ENCODE data around the gene GPATCH8. TPM values are rescaled to one million over a fixed set of nuclear protein-coding genes. Genes with fewer than 3 reads are reported as not detected.
"Not testable (repeated sequence)": the region's sequence is repeated elsewhere in the genome, so short reads cannot be mapped to it uniquely, and the experiment has no call there.

GPATCH8 gene
- total and polyA plus RNA-seq, 2 experiments from 2014 or later = 34.7 to 38.7 TPM

GRCh38 chr17:44522883-44523671, 19.9 kb upstream of the GPATCH8 start:
- Histone ChIP-seq H3K4me1 (ENCODE audit: low read depth) (no peaks in the 10 kb centered on the region), H3K27me3 (no peaks in the 10 kb centered on the region), H3K4me3 (no peak overlapping the region), H3K27ac (no peak overlapping the region), H3K9me3 (ENCODE audit: low read depth) (no peaks in the 10 kb centered on the region), H3K36me3 (no peaks in the 10 kb centered on the region)
- peak; percentile 74 to 78 for DNase-seq (ENCODE audit: low read depth in 1 of 2, low spot score in 1 of 2)
- TF ChIP-seq CTCF (IDR thresholded peaks at IDR 0.05; ENCODE audit: low read depth, low read length) = peak; percentile 73

GRCh38 chr17:44518032-44518431, 14.8 kb upstream of the GPATCH8 start:
- TF ChIP-seq CTCF (IDR thresholded peaks at IDR 0.05; ENCODE audit: low read depth, low read length) = no peak
- H3K4me1 ChIP-seq (ENCODE audit: low read depth) = no peaks in the 10 kb centered on the region
- no peak overlapping the region for H3K27ac ChIP-seq
- no peaks in the 10 kb centered on the region for H3K36me3 ChIP-seq
- H3K27me3 ChIP-seq = no peaks in the 10 kb centered on the region
- no peaks in the 10 kb centered on the region for H3K9me3 ChIP-seq (ENCODE audit: low read depth)
- DNase-seq (ENCODE audit: low read depth in 1 of 2, low spot score in 1 of 2) = peak in 1 of 2 donors; percentile 47
- no peak overlapping the region for H3K4me3 ChIP-seq

GRCh38 chr17:44511241-44512134, 8.3 kb upstream of the GPATCH8 start:
- H3K27me3 ChIP-seq; H3K4me1 ChIP-seq (ENCODE audit: low read depth); H3K9me3 ChIP-seq (ENCODE audit: low read depth); H3K36me3 ChIP-seq; H3K4me3 ChIP-seq; H3K27ac ChIP-seq: not testable (repeated sequence)
- DNase-seq (ENCODE audit: low read depth in 1 of 2, low spot score in 1 of 2) = peak in 1 of 2 donors; percentile 51

GRCh38 chr17:44506939-44507604, 3.9 kb upstream of the GPATCH8 start:
- DNase-seq (ENCODE audit: low read depth in 1 of 2, low spot score in 1 of 2); H3K36me3 ChIP-seq; H3K9me3 ChIP-seq (ENCODE audit: low read depth); H3K27me3 ChIP-seq; H3K4me3 ChIP-seq; H3K27ac ChIP-seq; H3K4me1 ChIP-seq (ENCODE audit: low read depth): not testable (repeated sequence)

GRCh38 chr17:44502598-44503146, 534 bp downstream of the GPATCH8 start:
- Histone ChIP-seq H3K4me1 (ENCODE audit: low read depth) (peaks cover 13% of the 10 kb centered on the region), H3K27ac (peak overlapping the region; percentile 98), H3K4me3 (peak overlapping the region; percentile 80), H3K27me3 (peaks cover 9% of the 10 kb centered on the region), H3K9me3 (ENCODE audit: low read depth) (no peaks in the 10 kb centered on the region), H3K36me3 (no peaks in the 10 kb centered on the region)
- no peak for TF ChIP-seq CTCF (IDR thresholded peaks at IDR 0.05; ENCODE audit: low read depth, low read length)
- no peak for DNase-seq (ENCODE audit: low read depth in 1 of 2, low spot score in 1 of 2)

GRCh38 chr17:44501866-44502375, 1.3 kb downstream of the GPATCH8 start:
- peak overlapping the region; percentile 98 for H3K27ac ChIP-seq
- H3K27me3 ChIP-seq = peaks cover 9% of the 10 kb centered on the region
- H3K4me1 ChIP-seq (ENCODE audit: low read depth) = peaks cover 13% of the 10 kb centered on the region
- peak overlapping the region; percentile 80 for H3K4me3 ChIP-seq
- no peaks in the 10 kb centered on the region for H3K9me3 ChIP-seq (ENCODE audit: low read depth)
- TF ChIP-seq CTCF (IDR thresholded peaks at IDR 0.05; ENCODE audit: low read depth, low read length) = no peak
- no peaks in the 10 kb centered on the region for H3K36me3 ChIP-seq
- DNase-seq (ENCODE audit: low read depth in 1 of 2, low spot score in 1 of 2) = peak in 1 of 2 donors; percentile 14

Data from cardiac muscle cell (in vitro differentiated cells and primary cell).